ENCODE measurements around the gene PDCD4. TPM values are rescaled to one million over a fixed set of nuclear protein-coding genes. Genes with fewer than 3 reads are reported as not detected.

The PDCD4 gene
- total RNA-seq = 74.5 and 94.3 TPM in 2 replicates

DNA sequence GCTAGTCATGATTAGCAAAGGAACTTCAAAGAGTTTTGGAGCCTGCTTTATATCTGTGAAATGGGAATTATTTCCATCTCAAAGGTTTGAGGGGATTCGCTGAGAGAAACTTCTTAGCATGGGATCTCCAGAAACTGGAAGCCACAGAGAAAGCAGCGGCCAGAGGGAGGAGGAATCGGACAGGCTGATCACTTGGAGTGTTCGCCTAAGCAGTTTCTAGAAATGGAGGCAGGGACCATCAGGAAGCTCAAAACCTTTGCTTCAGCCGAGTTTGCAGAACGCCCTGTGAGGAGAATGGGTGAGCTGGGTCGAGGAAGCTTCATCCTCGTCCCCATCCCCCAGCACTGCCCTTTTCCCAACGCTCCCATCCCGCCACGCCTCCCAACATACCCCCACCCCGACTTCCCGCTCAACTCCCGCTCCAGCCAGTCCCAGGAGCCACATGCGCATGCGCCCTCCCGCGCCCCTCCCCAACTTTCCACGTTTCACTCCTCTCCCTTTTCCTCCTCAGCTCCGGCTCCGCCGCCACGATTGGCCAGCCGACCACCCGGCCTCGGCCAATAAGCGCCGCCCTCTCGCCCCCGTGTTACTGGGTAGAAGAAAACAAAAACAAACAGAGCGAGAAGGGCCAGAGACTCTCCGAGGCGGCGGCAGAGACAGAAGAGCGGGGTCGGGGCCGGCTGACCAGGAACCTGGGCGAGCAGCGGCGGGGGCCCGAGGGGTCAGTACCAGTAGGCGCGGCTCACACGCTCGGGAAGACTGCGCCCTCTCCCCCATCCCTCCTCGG lies at the start of gene PDCD4:
PDCD4 (plus strand) TSS at position 631 of the 787 bp plus-strand sequence. CDS start 4,100 bp downstream, outside the sequence.

DNA sequence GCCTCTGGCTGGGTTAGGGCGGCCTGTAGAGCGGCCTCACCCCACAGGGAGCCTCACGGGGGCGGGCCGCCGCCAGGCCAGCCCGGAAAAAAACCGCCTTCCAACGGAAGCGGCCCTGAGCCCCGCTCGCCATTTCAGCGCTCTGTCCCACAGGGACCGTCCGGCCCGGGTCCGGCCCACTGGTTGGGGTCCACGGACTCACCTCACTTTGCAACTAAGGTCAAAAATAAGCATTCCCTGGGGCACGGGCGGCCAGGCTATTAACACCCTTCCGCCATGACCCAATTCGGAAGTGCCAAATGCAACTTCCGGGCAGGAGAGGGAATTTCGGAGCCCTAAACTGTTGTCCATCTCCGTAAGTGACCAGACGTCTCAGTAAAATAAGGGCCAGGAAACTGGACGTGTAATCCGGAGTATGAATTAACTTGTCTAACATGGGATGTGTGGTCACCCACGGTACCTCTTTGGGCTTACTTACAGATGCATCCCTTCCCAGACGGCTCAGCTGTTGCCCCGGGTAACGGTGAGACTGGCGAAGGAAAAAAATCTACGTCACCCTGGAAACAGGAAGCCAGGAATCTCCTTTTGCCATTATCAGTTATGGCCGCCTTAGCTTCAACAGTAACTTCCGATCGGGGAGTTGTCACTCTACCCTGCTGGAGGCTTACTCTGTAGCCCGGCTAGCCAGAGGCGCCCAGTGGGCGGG lies 47.1 kb downstream of the PDCD4 start, which contains the start of gene BBIP1:
BBIP1 (minus strand) TSS at position 538 of the 706 bp plus-strand sequence. CDS start 1,023 bp downstream, outside the sequence.

GRCh38 chr10:110919349-110919931 lies 47.7 kb downstream of the PDCD4 start, which contains the start of gene SHOC2:
SHOC2 (plus strand) TSS chr10:110919604; CDS start chr10:110964359, 44,755 bp downstream.

Other genes starting within 250 kb of the PDCD4 start
- gene RBM20, start 227.6 kb upstream of the PDCD4 start, total RNA-seq = under 0.01 and 0.39 TPM in 2 replicates
- 31.4 and 37.1 TPM in 2 replicates for gene BBIP1, start 47.3 kb downstream of the PDCD4 start, total RNA-seq
- gene SHOC2, start 47.7 kb downstream of the PDCD4 start, total RNA-seq = 75.2 and 77.2 TPM in 2 replicates
- gene ADRA2A, start 205.1 kb downstream of the PDCD4 start, total RNA-seq = 8.9 and 14.6 TPM in 2 replicates

All from articular chondrocyte of knee joint (primary cell).